HepG2 (cell line): ENCODE measurements around the gene ZFPM1. TPM values are rescaled to one million over a fixed set of nuclear protein-coding genes. Genes with fewer than 3 reads are reported as not detected.

Experiments used
- ETV6 ChIP-seq: sonication (generic); formaldehyde crosslinking; conservative IDR thresholded peaks from 2 replicates; pipeline ENCODE4 v1.4.0; 2020; ENCODE audit warnings: missing genetic modification reagents
- EZH2 ChIP-seq: conservative IDR thresholded peaks from 2 replicates; pipeline ENCODE4 v1.6.1; 2012; ENCODE audit warnings: mild to moderate bottlenecking, low read depth, low read length, moderate library complexity
- FOXO1 ChIP-seq: sonication (generic); formaldehyde crosslinking; IDR thresholded peaks from 2 replicates; pipeline ENCODE4 v1.4.0; 2020; ENCODE audit warnings: missing genetic modification reagents
- RAD21 ChIP-seq: fragments of 450-650 bp; formaldehyde crosslinking; IDR thresholded peaks from 2 replicates; pipeline ENCODE4 v1.5.0; 2020; ENCODE audit warnings: mild to moderate bottlenecking
- RARG ChIP-seq: sonication (generic); formaldehyde crosslinking; IDR thresholded peaks from 2 replicates; pipeline ENCODE4 v1.4.0; 2020; ENCODE audit warnings: low read depth, mild to moderate bottlenecking, missing genetic modification reagents
- REPIN1 ChIP-seq: sonication (generic); formaldehyde crosslinking; IDR thresholded peaks from 2 replicates; pipeline ENCODE4 v1.8.0; 2022; ENCODE audit warnings: missing genetic modification reagents, low read depth, mild to moderate bottlenecking, borderline replicate concordance
- SNAI1 ChIP-seq: sonication (generic); formaldehyde crosslinking; IDR thresholded peaks from 2 replicates; pipeline ENCODE4 v1.5.0; 2020; ENCODE audit warnings: mild to moderate bottlenecking, missing genetic modification reagents, borderline replicate concordance
- YEATS4 ChIP-seq: sonication (generic); formaldehyde crosslinking; IDR thresholded peaks from 2 replicates; pipeline ENCODE4 v1.4.0; 2020; ENCODE audit warnings: missing genetic modification reagents, borderline replicate concordance
- ZIK1 ChIP-seq: sonication (generic); formaldehyde crosslinking; IDR thresholded peaks from 2 replicates; pipeline ENCODE4 v1.5.0; 2020; ENCODE audit warnings: mild to moderate bottlenecking, low read depth, missing genetic modification reagents, borderline replicate concordance
- ZNF282 ChIP-seq: fragments of 450-650 bp; IDR thresholded peaks from 2 replicates; pipeline ENCODE4 v1.6.1; 2018; ENCODE audit not compliant: partially characterized antibody
- ZNF589 ChIP-seq: sonication (generic); formaldehyde crosslinking; conservative IDR thresholded peaks from 2 replicates; pipeline ENCODE4 v1.8.0; 2022; ENCODE audit warnings: mild to moderate bottlenecking, moderate library complexity, missing genetic modification reagents
- ZNF607 ChIP-seq: sonication (generic); formaldehyde crosslinking; IDR thresholded peaks from 2 replicates; pipeline ENCODE4 v1.5.1; 2020; ENCODE audit warnings: missing genetic modification reagents, mild to moderate bottlenecking, borderline replicate concordance
- ZSCAN31 ChIP-seq: sonication (generic); formaldehyde crosslinking; IDR thresholded peaks from 2 replicates; pipeline ENCODE4 v1.5.0; 2020; ENCODE audit warnings: low read depth, mild to moderate bottlenecking, missing genetic modification reagents
- polyA plus RNA-seq, 8 experiments: library from polyadenylated mRNA; depleted of rRNA in 3 of 8; stranded (reverse) in 7 of 8; unstranded in 1 of 8; fragments of >200 nt; fragmentation: Illumina TruSeq in 4 of 8; extraction: Trizol in 4 of 8; gene quantifications; 2 replicates each; pipeline versions ENCODE4 v1.2.1 to v1.2.3, GENCODE V29; 2011 to 2016; ENCODE audit warnings: low read depth in 4 of 8, missing spikeins in 1 of 8, mixed read lengths in 1 of 8; ENCODE audit not compliant: insufficient read depth in 1 of 8
- total RNA-seq, 5 experiments: library from RNA; depleted of rRNA; stranded (reverse); fragments of >200 nt; fragmentation: Illumina TruSeq; extraction: Trizol; gene quantifications; 2 replicates each; pipeline ENCODE4 v1.2.3, GENCODE V29; 2016; ENCODE audit warnings: low read depth in 1 of 5
- TF ChIP-seq, protein P1 (sequence below): IDR thresholded peaks from 2 replicates; pipeline ENCODE4 v1.6.1; 2012; ENCODE audit warnings: low read depth, low read length, improper control_type of control experiment
- TF ChIP-seq, protein P2 (sequence below): sonication (generic); formaldehyde crosslinking; IDR thresholded peaks from 2 replicates; pipeline ENCODE4 v1.4.0; 2020; ENCODE audit warnings: missing genetic modification reagents, borderline replicate concordance
- TF ChIP-seq, protein P3 (sequence below): sonication (generic); formaldehyde crosslinking; IDR thresholded peaks from 2 replicates; pipeline ENCODE4 v1.9.0; 2021; ENCODE audit warnings: missing genetic modification reagents, borderline replicate concordance
- TF ChIP-seq, protein P4 (sequence below): sonication (generic); formaldehyde crosslinking; IDR thresholded peaks from 2 replicates; pipeline ENCODE4 v1.4.0; 2020; ENCODE audit warnings: missing genetic modification reagents, borderline replicate concordance

ZFPM1 gene
- total and polyA plus RNA-seq, 2 of the 13 experiments (the other 11 are each of a cell fraction or from before 2014, with no cell fraction given), result 1.3 to 3.8 TPM

DNA sequence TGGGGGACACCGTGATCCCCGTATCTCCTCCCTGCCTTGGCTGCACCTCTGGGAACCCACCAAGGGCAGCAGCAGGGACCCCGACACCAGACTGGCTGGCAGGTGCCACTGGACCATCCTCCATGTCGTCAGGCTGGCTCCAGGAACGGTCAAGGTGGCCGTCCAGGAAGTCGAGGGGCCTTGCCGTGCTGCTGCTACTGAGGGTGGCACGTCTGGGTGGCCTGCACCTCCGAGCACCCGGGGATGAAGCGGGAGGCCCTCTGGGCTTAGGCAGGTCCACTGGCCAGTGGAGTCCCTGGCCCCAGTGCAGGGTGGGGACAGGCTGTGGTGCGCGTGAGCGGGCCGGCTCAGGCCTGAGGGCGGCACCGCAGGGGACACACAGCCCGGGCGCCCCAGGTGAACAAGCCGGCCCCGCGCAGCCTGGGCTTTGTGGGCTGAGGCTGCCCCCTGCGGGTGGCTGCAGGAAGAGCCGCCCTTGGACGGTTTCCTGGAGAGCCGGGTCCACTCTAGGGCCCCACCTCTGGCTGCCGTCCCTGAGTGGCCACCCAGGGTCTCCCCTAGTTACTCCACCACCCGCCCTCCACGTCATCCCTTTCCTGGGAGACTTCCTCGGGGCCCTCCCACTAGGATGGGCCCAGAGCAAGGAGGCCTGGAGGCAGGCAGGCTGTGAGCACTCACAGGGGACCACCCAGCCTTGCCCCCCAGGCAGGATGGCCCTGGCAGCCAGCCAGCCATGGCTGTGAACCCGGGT is 74.3 kb downstream of the ZFPM1 start (continued):
- no peak for TF ChIP-seq SNAI1 (CRISPR knock-in tag)
- TF ChIP-seq ZIK1 (CRISPR knock-in tag), result peak; percentile 55; the same call in 1 of the 2 replicates
- TF ChIP-seq, protein P1, sequence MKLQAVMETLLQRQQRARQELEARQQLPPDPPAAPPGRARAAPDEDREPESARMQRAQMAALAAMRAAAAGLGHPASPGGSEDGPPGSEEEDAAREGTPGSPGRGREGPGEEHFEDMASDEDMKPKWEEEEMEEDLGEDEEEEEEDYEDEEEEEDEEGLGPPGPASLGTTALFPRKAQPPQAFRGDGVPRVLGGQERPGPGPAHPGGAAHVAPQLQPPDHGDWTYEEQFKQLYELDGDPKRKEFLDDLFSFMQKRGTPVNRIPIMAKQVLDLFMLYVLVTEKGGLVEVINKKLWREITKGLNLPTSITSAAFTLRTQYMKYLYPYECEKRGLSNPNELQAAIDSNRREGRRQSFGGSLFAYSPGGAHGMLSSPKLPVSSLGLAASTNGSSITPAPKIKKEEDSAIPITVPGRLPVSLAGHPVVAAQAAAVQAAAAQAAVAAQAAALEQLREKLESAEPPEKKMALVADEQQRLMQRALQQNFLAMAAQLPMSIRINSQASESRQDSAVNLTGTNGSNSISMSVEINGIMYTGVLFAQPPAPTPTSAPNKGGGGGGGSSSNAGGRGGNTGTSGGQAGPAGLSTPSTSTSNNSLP, result 0 out of 2 replicates have a peak, but pooled peaks have one; percentile 23
- TF ChIP-seq ETV6 (CRISPR knock-in tag), result no peak
- TF ChIP-seq REPIN1 (CRISPR knock-in tag), result peak; percentile 51; the same call in 1 of the 2 replicates
- TF ChIP-seq EZH2, result no peak
- no peak for TF ChIP-seq RARG (CRISPR knock-in tag)
- TF ChIP-seq RAD21 (CRISPR knock-in tag), result peak; percentile 100
- TF ChIP-seq YEATS4 (CRISPR knock-in tag), result no peak
- TF ChIP-seq, protein P2, sequence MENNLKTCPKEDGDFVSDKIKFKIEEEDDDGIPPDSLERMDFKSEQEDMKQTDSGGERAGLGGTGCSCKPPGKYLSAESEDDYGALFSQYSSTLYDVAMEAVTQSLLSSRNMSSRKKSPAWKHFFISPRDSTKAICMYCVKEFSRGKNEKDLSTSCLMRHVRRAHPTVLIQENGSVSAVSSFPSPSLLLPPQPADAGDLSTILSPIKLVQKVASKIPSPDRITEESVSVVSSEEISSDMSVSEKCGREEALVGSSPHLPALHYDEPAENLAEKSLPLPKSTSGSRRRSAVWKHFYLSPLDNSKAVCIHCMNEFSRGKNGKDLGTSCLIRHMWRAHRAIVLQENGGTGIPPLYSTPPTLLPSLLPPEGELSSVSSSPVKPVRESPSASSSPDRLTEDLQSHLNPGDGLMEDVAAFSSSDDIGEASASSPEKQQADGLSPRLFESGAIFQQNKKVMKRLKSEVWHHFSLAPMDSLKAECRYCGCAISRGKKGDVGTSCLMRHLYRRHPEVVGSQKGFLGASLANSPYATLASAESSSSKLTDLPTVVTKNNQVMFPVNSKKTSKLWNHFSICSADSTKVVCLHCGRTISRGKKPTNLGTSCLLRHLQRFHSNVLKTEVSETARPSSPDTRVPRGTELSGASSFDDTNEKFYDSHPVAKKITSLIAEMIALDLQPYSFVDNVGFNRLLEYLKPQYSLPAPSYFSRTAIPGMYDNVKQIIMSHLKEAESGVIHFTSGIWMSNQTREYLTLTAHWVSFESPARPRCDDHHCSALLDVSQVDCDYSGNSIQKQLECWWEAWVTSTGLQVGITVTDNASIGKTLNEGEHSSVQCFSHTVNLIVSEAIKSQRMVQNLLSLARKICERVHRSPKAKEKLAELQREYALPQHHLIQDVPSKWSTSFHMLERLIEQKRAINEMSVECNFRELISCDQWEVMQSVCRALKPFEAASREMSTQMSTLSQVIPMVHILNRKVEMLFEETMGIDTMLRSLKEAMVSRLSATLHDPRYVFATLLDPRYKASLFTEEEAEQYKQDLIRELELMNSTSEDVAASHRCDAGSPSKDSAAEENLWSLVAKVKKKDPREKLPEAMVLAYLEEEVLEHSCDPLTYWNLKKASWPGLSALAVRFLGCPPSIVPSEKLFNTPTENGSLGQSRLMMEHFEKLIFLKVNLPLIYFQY (CRISPR knock-in tag), result peak; percentile 65; the same call in 1 of the 2 replicates
- TF ChIP-seq ZNF607 (CRISPR knock-in tag), result peak; percentile 80; the same call in 1 of the 2 replicates
- no peak; the same call in 1 of the 2 replicates for TF ChIP-seq ZSCAN31
- TF ChIP-seq, protein P3, sequence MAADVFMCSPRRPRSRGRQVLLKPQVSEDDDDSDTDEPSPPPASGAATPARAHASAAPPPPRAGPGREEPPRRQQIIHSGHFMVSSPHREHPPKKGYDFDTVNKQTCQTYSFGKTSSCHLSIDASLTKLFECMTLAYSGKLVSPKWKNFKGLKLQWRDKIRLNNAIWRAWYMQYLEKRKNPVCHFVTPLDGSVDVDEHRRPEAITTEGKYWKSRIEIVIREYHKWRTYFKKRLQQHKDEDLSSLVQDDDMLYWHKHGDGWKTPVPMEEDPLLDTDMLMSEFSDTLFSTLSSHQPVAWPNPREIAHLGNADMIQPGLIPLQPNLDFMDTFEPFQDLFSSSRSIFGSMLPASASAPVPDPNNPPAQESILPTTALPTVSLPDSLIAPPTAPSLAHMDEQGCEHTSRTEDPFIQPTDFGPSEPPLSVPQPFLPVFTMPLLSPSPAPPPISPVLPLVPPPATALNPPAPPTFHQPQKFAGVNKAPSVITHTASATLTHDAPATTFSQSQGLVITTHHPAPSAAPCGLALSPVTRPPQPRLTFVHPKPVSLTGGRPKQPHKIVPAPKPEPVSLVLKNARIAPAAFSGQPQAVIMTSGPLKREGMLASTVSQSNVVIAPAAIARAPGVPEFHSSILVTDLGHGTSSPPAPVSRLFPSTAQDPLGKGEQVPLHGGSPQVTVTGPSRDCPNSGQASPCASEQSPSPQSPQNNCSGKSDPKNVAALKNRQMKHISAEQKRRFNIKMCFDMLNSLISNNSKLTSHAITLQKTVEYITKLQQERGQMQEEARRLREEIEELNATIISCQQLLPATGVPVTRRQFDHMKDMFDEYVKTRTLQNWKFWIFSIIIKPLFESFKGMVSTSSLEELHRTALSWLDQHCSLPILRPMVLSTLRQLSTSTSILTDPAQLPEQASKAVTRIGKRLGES (CRISPR knock-in tag), result no peak
- no peak for TF ChIP-seq ZNF282
- TF ChIP-seq ZNF589 (CRISPR knock-in tag), result no peak
- TF ChIP-seq FOXO1 (CRISPR knock-in tag), result peak; percentile 47; the same call in 1 of the 2 replicates
- TF ChIP-seq, protein P4, sequence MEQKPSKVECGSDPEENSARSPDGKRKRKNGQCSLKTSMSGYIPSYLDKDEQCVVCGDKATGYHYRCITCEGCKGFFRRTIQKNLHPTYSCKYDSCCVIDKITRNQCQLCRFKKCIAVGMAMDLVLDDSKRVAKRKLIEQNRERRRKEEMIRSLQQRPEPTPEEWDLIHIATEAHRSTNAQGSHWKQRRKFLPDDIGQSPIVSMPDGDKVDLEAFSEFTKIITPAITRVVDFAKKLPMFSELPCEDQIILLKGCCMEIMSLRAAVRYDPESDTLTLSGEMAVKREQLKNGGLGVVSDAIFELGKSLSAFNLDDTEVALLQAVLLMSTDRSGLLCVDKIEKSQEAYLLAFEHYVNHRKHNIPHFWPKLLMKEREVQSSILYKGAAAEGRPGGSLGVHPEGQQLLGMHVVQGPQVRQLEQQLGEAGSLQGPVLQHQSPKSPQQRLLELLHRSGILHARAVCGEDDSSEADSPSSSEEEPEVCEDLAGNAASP (CRISPR knock-in tag), result peak; percentile 70; the same call in 1 of the 2 replicates
